Stimulated activated CD8-positive, alpha-beta memory T cell treated with anti-CD3 and anti-CD28 coated beads, Interleukin-15, amount 100 ng/mL, for 1 hour (primary cell): ENCODE results near the gene STX1A.

Experiments used
- DNase-seq: peaks from one replicate; pipeline ENCODE4 v3.0.0-alpha.2; 2020; ENCODE audit warnings: low read depth

The STX1A gene

DNA sequence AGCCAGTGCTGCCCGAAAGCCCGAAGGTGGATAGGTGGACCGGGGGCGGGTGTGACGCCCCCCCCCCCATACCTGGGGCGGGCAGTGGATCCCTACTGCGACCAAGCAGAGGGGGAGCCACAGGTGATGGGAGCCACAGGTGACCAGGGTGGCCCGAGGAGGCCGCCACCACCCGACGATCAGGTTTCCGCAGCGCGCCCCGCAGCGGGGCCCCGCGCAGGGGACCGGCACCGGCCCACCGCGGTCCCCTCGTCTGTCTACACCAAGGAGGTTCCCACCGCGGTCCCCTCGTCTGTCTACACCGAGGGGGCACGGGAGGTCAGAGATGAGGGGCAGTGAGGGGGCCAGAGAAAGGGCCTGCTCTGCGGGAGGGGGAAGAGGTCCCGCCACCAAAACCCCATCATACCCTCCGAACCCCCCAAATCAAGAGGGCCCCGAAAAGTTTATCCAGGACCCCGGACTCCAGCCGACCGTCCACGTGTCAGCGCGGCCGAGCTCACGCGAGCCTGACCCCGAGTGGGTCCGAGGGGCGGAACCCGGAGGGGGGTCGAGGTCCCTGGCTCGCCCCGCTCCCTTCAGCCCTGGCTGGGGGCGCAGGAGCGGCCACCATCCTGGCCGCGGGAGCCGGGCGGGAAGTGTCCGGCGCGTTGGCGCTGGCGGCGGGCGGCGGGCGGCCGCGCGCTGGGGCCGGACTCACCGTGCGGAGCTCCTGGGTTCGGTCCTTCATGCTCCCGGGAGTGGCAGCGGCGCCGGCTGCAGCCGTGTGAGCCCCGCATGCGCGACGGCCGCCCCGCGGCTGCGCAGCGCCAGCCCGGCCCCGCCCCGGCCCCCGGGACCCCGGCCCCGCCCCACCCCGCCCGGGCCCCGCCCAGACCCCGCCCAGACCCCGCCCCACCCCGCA lies at the start of gene STX1A:
TSS of gene STX1A (minus strand) at position 765 of the 901 bp plus-strand sequence. CDS start at position 727, 38 bp downstream.
- peak; percentile 33 for DNase-seq

GRCh38 chr7:73768641-73769480 lies 49.4 kb upstream of the STX1A start:
- no peak for DNase-seq

DNA sequence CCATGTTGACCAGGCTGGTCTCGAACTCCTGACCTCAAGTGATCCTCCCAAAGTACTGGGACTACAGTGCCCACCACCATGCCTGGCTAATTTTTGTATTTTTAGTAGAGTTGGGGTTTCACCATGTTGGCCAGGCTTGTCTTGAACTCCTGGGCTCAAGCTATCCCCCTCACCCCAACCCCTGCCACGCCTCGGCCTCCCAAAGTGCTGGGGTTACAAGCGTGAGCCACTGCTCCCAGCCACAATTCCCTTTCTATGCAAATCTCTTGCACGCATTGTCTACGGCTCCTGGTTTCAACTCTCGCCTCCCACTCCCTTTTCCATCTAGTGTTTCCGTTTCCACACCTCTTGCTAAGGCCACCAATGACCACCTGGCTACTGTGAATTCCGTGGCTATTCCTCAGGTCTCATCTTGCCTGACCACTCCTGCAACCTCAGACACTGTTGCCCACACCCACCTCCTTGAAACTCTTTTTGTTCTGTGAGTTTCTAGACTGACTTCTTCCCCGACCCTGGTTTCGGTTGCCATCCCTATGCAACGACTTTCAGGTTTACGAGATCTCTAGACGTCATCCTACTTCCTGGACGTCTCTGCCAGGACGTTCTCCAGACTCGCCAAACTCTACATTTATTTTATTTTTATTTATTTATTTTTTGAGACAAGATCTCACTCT lies 47.2 kb upstream of the STX1A start:
- no peak for DNase-seq

DNA sequence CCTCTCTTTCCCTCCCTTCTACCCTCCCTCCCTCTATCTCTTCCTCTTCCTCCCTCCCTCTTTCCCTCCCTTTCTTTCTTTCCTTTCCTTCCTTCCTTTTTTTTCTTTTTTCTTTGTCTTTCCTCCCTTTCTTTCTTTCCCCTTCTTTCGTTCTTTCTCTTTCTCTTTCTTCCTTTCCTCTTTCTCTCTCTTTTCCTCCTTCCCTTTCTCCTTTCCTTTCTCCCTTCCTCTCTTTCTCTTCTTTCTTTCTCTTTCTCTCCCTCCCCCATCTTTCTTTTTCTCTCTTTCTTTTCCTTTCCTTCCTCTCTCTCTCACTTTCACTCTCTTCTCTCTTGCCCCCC lies 43.2 kb upstream of the STX1A start:
- DNase-seq: no peak

GRCh38 chr7:73761854-73762658 lies 42.6 kb upstream of the STX1A start:
- DNase-seq: no peak

DNA sequence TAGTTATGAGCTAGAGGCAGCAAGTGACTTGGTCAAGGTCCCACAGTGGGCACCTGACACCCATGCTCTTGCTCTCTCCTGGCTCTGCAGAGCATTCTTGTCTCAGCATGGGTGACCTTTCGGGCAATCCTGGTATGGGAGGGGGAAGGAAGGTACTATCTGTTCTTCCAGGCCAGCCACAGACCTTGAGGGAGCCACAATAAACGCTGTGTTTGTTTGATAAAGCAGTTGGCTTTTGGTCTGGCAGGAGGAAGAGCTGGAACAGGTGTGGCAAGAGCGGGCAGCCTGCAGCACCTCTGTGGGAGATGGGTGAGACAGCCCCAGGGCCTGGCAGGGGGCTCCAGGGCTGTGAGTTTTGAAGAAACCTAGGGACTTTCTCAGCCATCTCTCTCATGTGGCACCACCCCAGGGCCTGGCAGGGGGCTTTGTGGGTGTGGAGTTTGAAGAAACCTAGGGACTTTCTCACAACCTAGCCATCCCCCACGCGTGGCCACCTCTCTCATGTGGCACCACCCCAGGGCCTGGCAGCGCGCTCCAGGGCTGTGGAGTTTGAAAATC lies 39.2 kb upstream of the STX1A start:
- DNase-seq: no peak

DNA sequence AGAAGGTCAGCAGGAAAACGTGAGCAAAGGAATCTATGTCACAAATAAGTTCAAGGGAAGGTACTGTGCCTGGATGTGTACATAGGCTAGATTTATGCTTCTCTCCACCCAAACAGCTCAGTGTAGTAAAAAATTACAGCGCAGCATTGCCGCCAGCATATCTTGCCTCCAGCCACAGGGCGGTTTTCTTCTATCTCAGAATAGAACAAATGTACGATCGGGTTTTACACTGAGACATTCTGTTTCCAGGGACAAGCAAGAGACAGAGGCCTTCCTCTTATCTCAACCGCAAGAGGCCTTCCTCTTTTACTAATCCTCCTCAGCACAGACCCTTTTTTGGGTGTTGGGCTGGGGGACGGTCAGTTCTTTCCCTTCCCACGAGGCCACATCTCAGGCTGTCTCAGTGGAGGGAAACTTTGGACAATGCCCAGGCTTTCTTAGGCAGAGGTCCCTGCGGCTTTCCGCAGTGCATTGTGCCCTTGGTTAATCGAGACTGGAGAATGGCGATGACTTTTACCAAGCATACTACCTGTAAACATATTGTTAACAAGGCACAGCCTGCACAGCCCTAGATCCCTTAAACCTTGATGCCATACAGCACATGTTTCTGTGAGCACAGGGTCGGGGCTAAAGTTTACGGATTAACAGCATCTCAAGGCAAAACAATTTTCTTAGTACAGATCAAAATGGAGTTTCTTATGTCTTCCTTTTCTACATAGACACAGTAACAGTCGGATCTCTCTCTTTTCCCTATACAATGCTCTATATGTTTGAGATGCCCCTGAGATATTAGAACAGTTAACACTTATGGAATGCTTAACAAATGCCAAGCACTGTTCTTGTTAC lies 30.7 kb upstream of the STX1A start:
- DNase-seq: no peak

- no peak for DNase-seq
Measured at GRCh38 chr7:73746378-73746777, 26.9 kb upstream of the STX1A start.

GRCh38 chr7:73742753-73743641 lies 23.5 kb upstream of the STX1A start:
- DNase-seq: no peak

- no peak for DNase-seq
Measured at GRCh38 chr7:73742338-73742752, 22.9 kb upstream of the STX1A start.

DNA sequence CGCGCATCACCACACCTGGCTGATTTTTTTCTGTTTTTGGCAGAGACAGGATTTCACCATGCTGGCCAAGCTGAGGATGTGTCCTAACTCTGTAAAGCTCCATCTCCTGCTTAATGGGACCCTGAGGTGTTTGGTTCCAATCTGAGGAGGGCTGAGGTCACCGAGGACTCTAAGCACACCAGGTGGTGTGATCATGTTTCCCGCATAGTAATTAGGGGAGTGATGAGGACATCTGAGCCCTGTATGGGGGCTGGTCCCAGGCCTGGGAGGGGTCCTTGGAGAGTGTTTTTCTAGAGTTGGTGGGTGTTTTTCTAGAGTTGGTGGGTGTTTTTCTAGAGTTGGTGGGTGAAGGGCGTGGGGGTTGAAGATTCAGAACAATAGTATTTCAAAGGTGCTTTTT lies 22.1 kb upstream of the STX1A start:
- DNase-seq: no peak

DNA sequence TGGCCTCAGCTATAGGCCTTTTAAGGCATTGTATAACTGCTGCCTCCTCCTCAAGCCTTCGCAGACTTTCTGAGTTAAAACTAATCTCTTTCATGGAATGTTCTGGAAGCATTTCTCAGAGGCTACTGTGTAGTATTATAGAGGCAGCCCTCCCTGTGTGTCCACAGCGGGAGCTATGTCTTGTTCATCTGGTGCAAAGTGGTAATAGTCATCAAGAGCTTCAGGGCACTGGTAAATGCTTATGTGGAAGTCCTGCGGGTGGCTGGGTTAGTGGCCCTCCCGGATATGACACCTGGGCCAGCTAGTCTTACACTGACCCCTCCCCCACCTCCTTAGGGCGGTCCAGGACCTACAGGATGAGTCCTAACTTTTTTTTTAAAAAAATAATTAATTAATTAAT lies 21.3 kb upstream of the STX1A start:
- DNase-seq: no peak

- DNase-seq: no peak
Measured at GRCh38 chr7:73740212-73740611, 20.7 kb upstream of the STX1A start.

- DNase-seq: no peak
Measured at GRCh38 chr7:73739387-73739767, 19.9 kb upstream of the STX1A start.

GRCh38 chr7:73738612-73739386 lies 19.3 kb upstream of the STX1A start, which contains the start of gene ABHD11:
TSS of gene ABHD11 (minus strand) at chr7:73738802. CDS start at chr7:73738770, 32 bp downstream.
- DNase-seq: peak; percentile 100

- peak; percentile 39 for DNase-seq
Measured at GRCh38 chr7:73738220-73738611, 18.7 kb upstream of the STX1A start.

DNA sequence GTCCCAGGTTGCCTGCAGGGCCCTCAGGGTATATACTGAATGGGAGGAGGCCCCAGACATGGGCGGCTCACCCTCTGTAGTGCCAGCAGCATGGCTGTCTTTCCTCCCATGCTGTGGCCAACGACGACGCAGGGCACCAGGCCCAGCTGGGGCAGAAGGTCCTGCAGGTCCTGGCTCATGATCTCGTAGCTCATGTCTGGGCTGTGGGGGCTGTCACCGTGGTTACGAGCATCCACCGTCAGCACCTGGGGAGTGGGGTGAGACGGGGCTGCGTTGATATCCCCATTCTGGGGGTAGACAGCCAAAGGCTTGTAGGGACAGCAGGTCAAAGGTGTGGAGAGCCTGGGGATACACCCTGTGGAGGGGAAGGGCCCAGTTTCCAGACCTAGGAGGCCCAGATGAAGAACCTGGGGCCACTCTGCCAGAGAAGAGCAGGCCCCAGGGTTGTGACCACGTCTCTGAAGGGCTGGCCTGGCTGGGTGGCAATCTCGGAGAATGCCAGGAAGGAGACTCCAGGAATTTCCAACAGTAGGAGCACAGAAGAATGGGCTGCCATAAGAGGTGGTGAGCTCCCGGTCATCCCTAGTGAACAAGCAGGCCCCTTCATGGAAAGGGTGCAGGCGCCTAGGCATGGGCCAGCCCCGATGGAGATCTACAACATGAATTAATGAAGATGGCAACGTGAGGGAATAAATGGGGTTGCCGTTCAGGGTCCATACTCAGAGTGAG lies 18.2 kb upstream of the STX1A start:
- no peak for DNase-seq

GRCh38 chr7:73736885-73737284 lies 17.4 kb upstream of the STX1A start:
- no peak for DNase-seq
